ENCODE measurements around the gene MYL4.

DNA sequence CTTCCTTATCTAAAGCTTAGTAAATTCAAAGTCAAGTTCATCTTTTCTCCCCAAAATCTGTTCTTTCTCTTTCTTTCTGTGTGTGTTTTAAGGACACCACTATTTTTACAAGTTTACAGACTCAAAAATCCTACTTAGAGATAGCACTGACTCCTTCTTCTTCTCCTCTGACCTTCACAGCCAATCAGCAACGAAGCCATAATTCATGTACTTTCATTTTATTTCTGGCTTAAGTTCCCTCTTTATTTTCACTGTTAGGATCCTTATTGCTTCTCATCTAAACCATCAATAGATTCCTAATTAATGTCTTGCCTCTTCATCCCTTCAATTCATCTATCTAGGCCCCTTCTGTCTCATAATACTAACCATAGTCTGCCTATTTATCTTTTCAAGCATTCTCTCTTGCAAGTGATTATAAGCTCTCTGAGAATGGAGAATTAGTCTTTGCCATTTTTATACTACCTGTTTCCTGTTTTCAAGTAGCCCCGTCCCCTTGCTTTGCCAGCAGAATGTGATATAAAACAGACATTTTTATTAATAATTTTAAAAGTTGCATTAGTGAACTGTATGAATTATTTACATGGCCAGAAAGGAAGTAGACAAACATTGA, 47.0 kb upstream of the MYL4 start:
- no peak for TF ChIP-seq FOXK2 (IDR thresholded peaks at IDR 0.05)
- TF ChIP-seq SUZ12 (IDR thresholded peaks at IDR 0.05): no peak
- TF ChIP-seq, protein P1, sequence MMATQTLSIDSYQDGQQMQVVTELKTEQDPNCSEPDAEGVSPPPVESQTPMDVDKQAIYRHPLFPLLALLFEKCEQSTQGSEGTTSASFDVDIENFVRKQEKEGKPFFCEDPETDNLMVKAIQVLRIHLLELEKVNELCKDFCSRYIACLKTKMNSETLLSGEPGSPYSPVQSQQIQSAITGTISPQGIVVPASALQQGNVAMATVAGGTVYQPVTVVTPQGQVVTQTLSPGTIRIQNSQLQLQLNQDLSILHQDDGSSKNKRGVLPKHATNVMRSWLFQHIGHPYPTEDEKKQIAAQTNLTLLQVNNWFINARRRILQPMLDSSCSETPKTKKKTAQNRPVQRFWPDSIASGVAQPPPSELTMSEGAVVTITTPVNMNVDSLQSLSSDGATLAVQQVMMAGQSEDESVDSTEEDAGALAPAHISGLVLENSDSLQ (IDR thresholded peaks at IDR 0.05): no peak
- no peak for TF ChIP-seq ARNT (IDR thresholded peaks at IDR 0.05)
- no peak for TF ChIP-seq NFRKB (IDR thresholded peaks at IDR 0.05)
- no peak for TF ChIP-seq BHLHE40 (IDR thresholded peaks at IDR 0.05; ENCODE audit: borderline replicate concordance)
- no peak for TF ChIP-seq FOXA1 (IDR thresholded peaks at IDR 0.05)
- no peak for TF ChIP-seq FOXM1 (IDR thresholded peaks at IDR 0.05; ENCODE audit: borderline replicate concordance)

Measured in HEK293T (cell line).